Measurements from ENCODE around the gene HOXC10.

HOXC10 gene

DNA sequence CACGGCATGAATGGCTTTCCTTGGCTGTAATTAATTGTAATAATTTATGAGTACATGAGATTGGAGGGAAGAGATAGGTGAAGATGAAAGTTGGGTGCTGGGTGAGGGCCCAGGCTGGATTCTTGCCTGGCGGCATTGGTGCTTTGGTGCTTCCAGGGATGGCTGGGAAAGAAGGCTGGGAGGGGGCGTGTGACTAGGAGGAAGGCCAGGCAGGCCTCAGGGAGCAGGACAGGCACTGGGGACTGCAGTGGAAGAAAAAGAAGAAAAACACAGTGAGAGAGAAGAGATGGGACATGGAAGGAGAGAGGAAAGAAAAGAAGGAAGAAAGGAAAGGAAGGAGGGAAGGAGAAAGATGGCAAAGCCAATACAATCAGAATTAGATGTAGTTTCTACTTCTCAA, 18.7 kb downstream of the HOXC10 start:
- no peak for DNase-seq (ENCODE audit: low spot score)

DNA sequence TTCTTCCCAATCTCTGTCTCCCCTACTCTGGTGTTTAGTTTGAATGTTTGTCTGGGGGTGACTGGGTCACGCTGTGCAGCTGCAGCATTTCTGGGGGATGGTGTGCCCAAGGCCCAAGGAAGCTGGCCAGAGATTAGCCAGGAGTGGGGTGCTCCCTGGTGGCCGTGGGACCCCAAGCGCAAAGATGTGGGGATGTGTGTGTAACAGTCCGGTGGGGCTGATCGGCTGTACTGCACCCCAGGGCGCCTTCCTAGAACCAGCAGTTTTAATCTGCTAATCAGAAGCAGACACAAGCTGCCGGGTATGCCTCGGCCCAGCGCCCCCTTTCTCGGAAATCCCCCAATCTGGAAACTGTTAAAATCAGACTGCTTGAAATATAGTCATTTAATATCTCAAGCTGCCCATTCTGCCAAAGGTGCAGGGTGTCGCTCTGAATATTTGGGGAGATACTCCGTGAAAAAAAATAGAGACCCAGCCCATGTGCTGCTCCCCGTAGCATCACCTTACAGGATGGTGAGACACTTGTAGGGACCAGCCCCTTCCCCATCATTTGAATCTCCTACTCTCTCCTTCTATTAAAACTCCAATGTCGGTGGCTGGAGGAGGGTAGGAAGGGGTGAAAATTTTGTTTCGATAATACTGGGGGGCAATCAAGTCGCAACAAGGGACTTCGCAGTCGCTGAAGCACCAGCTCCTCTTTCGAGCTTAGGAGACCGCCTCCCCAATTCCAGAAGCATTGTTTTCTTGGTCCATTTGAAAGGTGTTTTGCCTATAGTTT, 19.3 kb downstream of the HOXC10 start:
- DNase-seq (ENCODE audit: low spot score): no peak

DNA sequence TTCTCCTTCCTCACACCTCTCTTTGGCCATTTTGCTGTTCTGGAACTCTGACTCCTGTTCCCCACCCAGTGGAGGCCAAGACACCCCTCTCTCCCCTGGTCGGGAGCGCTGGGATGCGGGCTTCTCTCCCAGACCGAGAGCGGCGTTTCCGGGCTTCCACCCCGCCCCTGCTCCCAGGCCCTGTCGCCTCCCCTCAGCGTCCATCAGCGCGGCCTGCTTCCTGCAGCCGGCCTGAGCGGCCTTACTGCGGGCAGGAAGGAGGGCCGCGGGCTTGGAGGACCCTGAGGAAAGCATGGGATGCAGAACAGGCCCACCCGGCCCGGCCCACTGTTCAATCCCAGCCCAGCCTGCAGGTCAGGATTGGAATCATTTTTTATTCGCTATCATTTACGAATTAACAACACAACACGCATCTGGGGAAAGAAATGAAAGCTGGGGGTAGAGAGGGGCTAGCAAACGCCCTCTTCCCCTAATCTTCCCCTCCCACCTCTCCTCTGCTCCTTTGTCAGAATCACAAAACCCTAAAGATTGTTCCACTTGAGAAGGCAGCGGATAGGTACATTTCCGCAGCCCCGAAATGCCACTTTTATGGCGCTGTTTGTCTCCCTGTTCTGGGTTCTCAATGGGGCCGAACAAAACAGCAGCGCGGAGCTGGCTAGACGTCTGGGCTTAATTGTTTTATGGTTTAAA, 20.0 kb downstream of the HOXC10 start:
- DNase-seq (ENCODE audit: low spot score): no peak

DNA sequence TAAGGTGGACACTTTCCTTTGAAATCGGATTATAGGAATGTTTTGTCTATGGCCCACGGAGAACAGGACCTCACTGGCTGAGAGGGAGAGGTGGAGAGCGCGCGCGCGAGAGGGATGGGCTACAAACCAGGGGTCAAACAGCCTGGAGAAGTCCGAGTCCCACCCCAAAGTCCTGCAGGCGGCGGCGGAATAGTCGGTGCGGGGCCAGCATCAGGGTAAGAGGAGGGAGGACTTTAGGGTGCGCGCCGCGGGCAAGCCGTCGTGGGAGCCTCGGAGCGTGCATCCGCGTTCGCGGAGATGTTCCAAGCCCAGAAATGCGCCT, 20.5 kb downstream of the HOXC10 start:
- no peak for DNase-seq (ENCODE audit: low spot score)

DNA sequence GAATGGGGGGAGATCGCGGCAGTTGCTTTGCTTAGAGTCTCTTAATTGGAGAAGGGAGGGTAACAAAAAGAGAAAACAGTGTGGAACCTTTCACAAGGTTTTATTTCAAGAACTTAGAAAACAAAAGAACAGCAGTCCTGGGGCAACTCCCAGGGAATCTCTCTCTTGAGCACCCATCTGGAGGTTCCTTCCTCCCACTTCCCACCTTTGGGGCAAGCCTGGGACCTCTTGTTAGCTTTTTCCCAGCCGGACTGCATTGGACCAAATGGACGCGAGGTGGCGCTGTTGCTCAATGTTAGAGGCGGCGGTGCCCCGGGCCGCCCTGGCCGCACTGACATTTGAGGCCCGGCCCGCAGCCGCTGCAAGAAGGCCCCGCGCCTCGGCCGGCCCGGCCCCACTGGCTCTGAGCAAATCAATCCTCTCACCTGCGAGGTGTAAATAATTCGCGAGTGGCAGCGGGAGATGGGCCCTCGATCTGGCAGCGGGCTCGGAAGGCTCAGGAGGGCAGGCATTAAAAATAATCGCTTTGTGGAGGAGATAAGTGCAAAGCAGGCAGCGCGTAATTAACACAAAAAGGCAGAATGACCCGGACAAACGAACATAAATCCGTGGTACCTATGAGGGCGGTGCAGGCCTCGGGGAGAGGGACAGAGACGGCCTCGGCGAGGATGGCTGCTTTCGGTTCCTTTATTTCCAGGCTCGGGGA, 21.1 kb downstream of the HOXC10 start:
- peak; percentile 84 for DNase-seq (ENCODE audit: low spot score)

DNA sequence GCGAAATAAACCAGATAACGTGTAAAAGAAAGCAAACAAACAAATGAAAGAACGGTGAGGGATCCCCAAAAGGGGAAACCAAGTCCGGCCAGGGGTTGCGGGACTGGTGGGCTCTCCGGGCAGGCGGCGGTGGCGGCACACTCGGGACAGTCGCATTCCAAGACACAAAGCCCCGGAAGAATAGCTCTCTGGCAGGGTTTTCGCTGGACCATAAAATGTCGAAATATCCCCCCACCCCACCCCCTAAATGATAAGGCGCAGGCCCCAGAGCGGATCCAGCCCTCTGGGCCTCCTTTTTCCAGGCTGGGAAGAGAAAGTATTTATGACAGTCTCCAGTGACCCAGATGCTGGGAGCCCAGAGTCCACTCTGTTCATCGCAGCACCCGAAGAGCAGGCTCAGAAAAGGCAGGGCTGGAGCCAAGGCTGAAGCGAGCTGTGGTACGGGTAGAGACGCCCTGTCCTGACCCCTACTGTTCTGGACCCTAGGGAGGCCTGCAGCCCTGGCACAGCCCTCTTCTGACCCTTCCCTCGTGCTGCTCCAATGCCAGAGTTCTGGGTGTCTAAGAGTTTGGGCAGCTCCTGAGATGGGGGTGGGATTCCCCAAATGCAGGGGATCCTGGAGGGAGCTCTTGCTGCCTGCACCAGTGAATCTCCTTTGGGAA, 21.7 kb downstream of the HOXC10 start:
- DNase-seq (ENCODE audit: low spot score): no peak

DNA sequence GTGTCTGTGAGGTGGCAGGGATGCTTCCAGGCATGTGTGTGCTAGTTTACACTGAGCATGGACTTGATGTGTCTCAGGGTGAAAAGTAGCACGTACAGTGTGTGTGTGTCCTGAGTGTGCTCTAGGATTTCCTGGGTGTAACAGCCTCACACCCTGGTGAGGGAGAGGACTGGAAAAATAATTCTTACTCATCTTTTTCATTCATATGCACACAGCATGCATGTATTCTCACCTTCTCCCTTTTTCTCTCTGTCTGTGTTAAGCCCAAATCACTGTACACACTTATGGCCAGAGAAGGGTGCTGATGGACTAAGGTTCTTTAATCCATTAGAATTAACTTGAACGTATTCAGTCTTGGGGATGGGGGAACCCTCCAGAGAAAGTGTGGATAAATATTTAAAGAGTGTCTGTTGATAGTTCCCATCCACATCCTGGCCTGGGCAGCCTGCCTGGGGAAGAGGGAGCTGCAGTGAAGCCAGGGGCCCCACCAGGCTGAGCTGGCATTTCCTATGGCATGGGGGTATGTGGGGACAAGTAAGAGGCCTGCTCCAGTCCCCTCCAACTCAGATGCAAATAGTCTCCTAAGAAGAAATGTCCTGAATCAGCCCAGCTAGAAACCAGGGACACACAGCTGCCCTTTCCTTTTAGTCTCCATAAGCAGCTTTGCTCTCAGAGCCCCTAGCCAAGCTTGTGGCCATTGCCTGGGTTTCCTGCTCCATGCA, 22.8 kb downstream of the HOXC10 start:
- DNase-seq (ENCODE audit: low spot score): no peak

DNA sequence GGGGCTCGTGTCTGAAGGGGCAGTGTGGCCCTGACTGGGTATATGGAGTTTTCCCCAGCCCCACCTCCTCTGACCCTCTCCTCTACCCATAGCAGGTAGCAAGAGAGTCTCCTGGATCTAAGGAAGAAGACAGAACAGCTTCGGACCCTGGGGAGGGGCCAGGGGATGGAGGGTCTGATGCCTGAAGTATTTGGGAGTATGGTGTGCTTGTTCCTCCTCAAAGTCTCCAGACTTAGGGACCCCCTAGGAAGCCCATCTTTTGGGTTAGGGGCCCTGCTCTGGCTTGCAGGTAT, 23.3 kb downstream of the HOXC10 start:
- DNase-seq (ENCODE audit: low spot score): no peak

DNA sequence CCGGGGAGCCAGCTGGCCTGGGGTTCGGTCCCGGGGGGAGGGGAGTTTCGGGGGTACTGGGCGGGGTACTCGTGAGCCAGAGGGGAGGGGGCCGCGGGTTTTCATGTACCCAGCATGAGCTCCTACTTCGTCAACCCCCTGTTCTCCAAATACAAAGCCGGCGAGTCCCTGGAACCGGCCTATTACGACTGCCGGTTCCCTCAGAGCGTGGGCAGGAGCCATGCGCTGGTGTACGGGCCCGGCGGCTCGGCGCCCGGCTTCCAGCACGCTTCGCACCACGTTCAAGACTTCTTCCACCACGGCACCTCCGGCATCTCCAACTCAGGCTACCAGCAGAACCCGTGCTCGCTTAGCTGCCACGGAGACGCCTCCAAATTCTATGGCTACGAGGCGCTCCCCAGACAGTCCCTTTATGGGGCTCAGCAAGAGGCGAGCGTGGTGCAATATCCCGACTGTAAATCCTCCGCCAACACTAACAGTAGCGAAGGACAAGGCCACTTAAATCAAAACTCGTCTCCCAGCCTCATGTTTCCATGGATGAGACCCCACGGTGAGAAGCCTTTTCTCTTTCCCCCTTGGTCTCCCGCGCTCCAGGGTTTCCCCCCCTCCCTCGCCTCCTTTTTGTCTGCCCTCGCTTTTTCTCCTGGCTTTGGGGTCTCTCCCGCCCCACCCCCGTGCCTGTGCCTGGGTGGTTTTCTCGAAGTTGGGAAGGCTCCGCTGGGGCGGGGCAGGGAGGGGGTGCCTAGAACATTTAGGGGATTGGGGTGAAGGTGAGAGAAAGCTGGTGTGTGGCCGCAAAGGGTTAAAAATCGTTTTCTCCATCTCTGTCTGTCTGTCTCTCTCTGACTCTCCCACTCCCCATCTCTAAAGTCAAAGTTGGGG, 24.5 kb downstream of the HOXC10 start:
- no peak for DNase-seq (ENCODE audit: low spot score)

DNA sequence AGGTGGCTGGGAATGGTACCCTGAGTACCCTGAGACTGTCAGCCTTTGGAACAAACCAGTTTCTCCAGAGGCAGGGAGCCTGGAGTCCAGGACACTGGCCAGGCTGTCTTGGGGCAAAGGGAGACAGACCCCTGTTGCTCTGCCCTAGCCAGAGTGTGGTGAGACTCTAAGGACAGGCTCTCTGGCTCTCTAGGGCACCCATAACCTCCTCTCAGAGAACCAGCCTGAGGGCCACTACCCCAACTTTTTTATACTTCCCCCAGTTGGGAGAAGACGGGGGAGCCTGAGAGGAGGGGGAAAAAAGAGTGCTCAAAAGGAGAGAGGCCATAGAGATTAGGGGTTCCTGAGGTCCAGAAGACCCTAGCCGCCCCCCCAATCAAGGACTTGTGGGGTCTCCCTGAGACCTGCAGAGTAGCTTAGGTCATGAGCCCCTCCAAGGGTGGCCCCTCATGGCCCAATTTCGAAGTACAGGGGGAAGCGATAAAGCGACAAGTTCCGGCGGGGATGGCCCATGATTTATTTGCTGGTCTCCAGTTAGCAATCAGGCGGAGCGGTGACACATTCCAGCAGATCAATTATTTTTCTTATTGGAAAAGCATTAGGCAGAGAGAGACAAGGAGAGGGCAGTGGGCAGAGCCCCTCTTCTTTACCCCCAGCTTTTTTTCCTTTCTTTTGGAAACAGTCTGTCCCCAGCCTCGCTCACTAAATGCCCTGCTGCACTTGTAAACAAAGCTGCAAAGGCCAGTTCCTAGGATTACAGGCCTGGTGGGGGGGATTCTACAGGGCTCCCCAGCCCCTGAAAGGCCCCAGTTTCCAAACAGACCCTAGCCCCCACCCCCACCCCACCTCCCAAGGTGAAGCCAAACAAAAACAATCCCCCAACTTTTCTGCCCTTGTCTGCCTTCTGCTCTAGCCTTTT, 25.4 kb downstream of the HOXC10 start:
- DNase-seq (ENCODE audit: low spot score): no peak

DNA sequence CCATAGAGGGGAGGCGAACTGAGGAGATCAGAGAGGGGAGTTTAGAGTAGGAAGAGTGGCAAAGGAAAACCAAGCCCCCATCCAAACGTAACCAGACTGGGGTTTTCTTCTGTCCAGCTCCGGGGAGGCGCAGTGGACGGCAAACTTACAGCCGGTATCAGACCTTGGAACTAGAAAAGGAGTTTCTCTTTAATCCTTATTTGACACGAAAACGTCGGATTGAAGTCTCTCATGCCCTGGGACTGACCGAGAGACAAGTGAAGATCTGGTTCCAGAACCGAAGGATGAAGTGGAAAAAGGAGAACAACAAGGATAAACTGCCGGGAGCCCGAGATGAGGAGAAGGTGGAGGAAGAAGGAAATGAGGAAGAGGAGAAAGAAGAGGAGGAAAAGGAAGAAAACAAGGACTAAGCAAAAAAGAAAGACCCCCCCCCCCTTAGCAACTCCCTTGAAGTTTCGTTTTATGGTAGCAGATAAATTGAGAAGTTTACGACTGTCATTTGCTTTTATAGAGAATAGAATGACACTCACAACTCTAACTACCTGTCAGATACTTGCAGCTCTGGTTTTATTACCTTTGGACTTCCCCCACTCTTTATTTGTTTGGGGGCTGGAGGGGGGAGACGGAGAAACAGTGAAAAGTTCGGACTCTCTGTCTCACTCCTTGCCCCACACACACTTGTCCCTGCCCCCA, 26.2 kb downstream of the HOXC10 start:
- DNase-seq (ENCODE audit: low spot score): no peak

DNA sequence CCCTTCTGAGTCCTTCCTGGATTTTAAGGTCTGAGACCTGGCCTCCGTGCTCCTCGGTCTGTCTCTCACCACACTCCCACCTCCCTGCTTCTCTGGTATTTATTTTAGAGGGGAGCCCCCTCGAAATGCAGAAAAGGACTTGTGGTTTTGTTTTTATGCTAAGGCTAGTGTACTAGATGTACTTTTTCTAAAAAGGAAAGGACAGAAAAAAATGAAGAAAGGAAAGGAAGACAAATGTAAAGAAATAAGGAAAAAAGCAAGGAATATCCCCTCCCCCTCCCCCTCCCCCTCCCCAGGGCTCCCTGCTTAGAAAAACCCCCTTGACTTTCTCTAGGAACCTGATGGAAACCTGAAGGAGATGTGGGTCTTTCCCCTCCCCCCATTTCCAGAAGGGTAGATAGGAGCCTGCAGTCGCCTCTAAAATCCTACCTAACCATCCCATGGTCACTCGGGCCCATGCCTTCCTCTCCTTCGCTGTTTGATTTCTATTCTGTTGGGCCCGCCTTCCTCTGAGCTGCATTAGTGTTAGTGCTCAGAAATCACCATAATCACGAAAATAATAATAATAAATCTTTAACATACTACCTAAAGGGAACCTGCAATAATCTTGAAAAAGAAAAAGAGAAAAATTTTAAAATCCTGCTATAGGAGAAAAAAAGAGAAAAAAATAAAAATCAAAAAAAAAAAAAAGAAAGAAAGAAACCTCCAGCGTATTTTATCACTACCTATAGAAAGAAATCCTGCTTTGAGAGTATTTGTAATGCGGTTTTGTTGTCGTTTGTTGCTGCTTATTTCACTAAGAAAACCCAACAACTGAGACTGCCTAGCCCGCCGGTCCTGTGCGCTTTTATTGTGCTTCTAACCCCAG, 27.0 kb downstream of the HOXC10 start:
- DNase-seq (ENCODE audit: low spot score): no peak

DNA sequence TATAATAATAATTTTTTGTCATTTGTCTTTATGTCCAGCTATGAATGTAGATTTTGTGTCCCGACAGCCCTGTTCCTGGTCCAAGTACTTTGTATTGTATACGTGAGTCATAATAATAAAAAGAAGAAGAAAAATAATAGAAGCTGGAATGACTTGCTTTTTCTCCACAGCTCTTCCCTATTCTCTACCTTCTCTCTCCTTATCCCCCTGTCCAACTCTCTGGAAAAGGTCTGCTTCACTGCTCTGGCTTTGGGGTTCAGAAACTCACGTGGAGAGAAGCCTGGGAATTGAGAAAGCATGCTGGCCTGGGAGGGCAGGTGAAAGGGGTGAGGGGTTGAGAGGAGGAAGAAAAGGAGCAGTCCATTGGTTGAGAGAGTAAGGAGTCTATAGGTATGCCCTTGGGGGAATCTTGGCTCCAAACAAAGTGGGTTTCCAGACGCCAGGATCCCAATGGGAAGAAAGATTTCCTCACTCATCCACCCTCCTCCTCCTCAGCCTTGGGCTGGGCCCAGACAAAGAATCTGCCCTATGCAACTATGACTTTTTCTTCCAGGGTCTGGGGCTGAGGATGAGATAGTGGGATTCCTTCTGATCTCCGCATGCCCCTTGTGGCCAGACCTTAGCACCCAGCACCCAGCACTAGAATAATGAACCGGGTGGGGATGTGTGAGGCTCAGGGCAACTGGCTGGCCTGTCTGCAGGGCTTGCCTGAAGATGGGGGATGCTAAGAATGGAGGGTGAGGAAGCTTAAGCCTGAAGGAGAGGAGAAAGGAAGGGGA, 27.9 kb downstream of the HOXC10 start:
- DNase-seq (ENCODE audit: low spot score): no peak

DNA sequence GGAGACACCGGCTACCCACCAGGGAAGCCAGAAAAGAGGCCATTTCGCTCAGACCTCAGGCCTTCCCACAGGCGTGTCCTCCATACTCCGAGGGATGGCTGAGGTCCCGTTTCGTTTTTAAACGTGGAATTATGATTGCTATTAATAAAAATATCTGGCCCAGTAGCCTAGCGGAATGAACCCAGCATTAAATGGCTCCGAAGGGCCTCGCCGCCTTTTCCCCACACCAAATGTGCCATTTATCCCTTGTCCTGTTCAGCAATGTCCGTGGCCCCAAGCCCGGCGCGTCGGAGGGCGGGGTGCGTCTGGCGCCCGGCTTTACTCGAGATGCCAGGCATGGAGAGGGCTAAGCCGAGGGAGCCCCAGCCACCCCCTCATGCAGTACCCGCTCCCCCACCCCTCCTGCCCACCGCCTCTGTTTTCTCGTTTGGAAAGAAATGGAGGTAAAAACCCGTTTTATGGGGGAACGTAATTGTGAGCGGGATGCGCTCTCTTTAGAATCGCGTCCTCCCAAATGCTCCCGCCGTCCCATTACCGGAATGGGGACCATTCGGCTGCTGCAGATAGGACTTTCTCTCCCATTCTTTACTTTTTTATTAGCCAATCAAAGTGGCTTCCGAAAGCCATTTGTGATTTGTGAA, 29.6 kb downstream of the HOXC10 start:
- DNase-seq (ENCODE audit: low spot score): no peak

DNA sequence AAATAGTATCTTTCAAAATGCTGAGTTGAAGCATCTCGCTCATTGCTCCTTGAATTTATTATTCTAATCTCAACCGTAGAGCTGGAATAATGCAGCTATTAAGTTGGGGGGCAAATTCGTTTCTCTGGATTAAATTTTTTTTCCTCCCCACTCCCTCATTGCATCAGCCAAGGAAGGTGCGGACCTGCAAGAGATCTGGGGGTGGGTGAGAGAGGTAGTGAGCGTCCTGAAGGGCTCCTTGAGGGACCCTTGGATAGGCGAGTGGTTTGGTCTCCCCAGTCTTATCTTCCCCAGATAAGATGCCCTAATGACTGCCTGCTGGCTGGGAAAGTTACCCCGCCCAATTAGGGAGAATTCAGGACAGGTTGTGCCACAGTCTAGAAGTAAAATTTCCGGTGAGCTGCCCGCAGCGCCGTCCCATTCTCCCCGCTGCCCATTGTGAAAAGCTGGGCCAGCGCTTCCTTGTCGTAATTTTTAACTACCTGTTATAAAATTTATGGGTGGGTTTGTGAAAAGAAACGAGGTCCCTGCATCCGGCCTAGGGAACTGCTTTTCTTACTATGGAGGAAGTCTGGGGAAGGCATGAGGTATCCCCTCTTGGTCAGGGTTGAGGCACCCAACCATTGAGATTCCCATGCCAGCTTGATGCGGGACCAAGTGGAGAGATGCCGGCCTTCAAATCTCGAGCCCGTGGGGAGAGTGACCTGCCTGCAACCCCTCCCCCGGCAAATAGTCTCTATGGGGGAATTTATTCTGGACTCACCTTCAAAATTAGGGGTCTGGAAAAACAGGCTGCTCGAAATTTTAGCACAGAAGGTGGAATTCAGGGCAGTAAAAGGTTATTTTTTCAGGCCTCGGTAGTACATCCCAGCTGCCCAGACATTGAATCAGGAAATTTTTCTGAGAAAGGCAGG, 30.3 kb downstream of the HOXC10 start:
- DNase-seq (ENCODE audit: low spot score): no peak

DNA sequence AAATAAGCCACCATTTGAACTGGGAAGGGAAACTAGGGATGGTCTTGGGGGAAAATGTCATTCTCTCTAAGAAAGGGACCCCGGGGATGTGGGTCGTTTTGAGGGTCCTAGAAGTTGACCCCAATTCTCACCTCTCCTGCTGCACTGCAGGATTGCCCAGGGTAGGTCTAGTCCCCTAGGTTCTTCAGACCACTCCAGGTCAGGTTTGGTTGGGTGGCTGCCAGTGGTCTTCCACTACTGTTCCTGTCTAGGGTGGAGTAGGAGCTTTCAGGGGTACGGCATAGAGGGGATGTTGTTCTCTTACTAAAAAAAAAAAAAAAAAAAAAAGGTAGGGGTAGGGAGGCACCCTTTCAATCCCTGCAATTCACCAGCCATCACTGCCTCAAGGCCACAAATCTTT, 31.1 kb downstream of the HOXC10 start:
- no peak for DNase-seq (ENCODE audit: low spot score)

Data from CD4-positive, alpha-beta T cell treated with Interleukin-15 for 4 hours (primary cell).